ENCODE measurements around the gene KCNF1. TPM values are rescaled to one million over a fixed set of nuclear protein-coding genes. Genes with fewer than 3 reads are reported as not detected.

KCNF1 gene
- total and polyA plus RNA-seq, 2 donors from 2014 or later, result 0.63 to 0.67 TPM

GRCh38 chr2:10883801-10884478, 27.8 kb upstream of the KCNF1 start:
- H3K4me1 ChIP-seq (ENCODE audit: control insufficient read depth in 2 of 3, insufficient read depth in 2 of 3, low read depth in 1 of 3, low read length in 3 of 3), result peaks cover 0 to 15% (median 4%) of the 10 kb centered on the region in 3 donors
- DNase-seq (peak in 2 of 5 donors; percentile 45 to 63), FAIRE-seq (no peak)
- H3K27me3 ChIP-seq (ENCODE audit: control insufficient read depth, insufficient read depth, low read length), result no peaks in the 10 kb centered on the region
- TF ChIP-seq CTCF (IDR thresholded peaks at IDR 0.05; ENCODE audit: borderline replicate concordance, extremely low read depth, insufficient read depth), result no peak
- intact Hi-C loops (cut with DNase I), result no loop called here
- peak overlapping the region in 1 of 3 donors; percentile 58 for H3K4me3 ChIP-seq (ENCODE audit: low read length in 3 of 3)
- H3K27ac ChIP-seq (ENCODE audit: low read depth in 2 of 2, low read length in 2 of 2), result peak overlapping the region in 1 of 2 donors; percentile 65
- no peaks in the 10 kb centered on the region for H3K36me3 ChIP-seq (ENCODE audit: control insufficient read depth in 2 of 3, insufficient read depth in 3 of 3, low read length in 3 of 3)
- H3K9me3 ChIP-seq (ENCODE audit: control insufficient read depth in 2 of 3, insufficient read depth in 1 of 3, low read length in 3 of 3), result no peaks in the 10 kb centered on the region
- peak overlapping the region in 1 of 3 donors; percentile 9 for H3K9ac ChIP-seq (ENCODE audit: low read length in 3 of 3)

GRCh38 chr2:10884574-10884975, 27.2 kb upstream of the KCNF1 start:
- no peak for TF ChIP-seq CTCF (IDR thresholded peaks at IDR 0.05; ENCODE audit: borderline replicate concordance, extremely low read depth, insufficient read depth)
- FAIRE-seq (no peak), DNase-seq (peak in 3 of 5 donors; percentile 33 to 58 (median 41))
- H3K27me3 ChIP-seq (ENCODE audit: control insufficient read depth, insufficient read depth, low read length), result no peaks in the 10 kb centered on the region
- H3K4me1 ChIP-seq (ENCODE audit: control insufficient read depth in 2 of 3, insufficient read depth in 2 of 3, low read depth in 1 of 3, low read length in 3 of 3), result peaks cover 0 to 15% (median 4%) of the 10 kb centered on the region in 3 donors
- H3K27ac ChIP-seq (ENCODE audit: low read depth in 2 of 2, low read length in 2 of 2), result peak overlapping the region; percentile 65
- no peaks in the 10 kb centered on the region for H3K36me3 ChIP-seq (ENCODE audit: control insufficient read depth in 2 of 3, insufficient read depth in 3 of 3, low read length in 3 of 3)
- no peaks in the 10 kb centered on the region for H3K9me3 ChIP-seq (ENCODE audit: control insufficient read depth in 2 of 3, insufficient read depth in 1 of 3, low read length in 3 of 3)
- H3K4me3 ChIP-seq (ENCODE audit: low read length in 3 of 3), result peak overlapping the region in 2 of 3 donors; percentile 14 to 58
- intact Hi-C loops (cut with DNase I), result no loop called here
- peak overlapping the region in 1 of 3 donors; percentile 9 for H3K9ac ChIP-seq (ENCODE audit: low read length in 3 of 3)

DNA sequence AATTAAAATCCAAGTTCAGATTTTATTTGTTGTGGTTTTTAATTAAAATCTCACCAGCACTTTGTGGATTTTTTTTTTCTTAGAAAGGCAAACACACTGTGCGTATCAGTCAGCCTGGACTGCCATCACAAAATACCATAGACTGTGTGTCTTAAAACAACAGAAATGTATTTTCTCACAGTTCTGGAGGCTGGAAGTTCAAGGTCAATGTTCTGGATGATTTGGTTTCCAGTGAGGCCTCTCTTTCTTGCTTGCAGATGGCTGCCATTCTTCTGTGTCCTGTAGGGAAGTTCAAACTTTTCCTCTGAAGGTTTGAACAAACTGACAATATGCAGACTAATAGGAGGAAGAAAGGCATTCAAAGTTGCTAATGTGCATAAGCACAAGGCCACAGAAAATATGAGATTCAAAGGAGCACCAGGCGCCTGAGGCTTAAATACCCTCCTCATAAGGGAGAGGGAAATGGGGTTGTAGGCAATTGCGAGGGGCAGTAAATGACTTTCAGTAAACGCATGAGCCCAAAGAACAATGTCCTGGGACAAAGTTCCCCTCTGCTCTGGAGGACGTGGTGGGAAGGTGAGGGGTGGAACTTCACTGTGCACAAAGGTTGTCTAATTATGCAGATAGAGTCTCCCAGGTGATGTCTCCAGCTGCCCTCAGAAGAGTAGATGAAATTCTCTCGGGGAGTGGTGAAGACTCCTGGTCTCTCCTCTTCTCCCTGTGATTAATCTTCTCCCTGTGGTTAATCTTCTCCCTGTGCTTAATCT, 26.5 kb upstream of the KCNF1 start:
- intact Hi-C loops (cut with DNase I), result no loop called here
- Histone ChIP-seq H3K27me3 (ENCODE audit: control insufficient read depth, insufficient read depth, low read length) (no peaks in the 10 kb centered on the region), H3K27ac (ENCODE audit: low read depth in 2 of 2, low read length in 2 of 2) (peak overlapping the region; percentile 65), H3K36me3 (ENCODE audit: control insufficient read depth in 2 of 3, insufficient read depth in 3 of 3, low read length in 3 of 3) (no peaks in the 10 kb centered on the region), H3K9me3 (ENCODE audit: control insufficient read depth in 2 of 3, insufficient read depth in 1 of 3, low read length in 3 of 3) (no peaks in the 10 kb centered on the region), H3K9ac (ENCODE audit: low read length in 3 of 3) (peak overlapping the region in 1 of 3 donors; percentile 9), H3K4me3 (ENCODE audit: low read length in 3 of 3) (peak overlapping the region in 1 of 3 donors; percentile 58), H3K4me1 (ENCODE audit: control insufficient read depth in 2 of 3, insufficient read depth in 2 of 3, low read depth in 1 of 3, low read length in 3 of 3) (peaks cover 0 to 15% (median 4%) of the 10 kb centered on the region in 3 donors)
- DNase-seq (no peak), FAIRE-seq (no peak)
- no peak for TF ChIP-seq CTCF (IDR thresholded peaks at IDR 0.05; ENCODE audit: borderline replicate concordance, extremely low read depth, insufficient read depth)

Data from kidney (tissue), 14 donors.